Measurements from ENCODE around the gene PHF24. TPM values are rescaled to one million over a fixed set of nuclear protein-coding genes. Genes with fewer than 3 reads are reported as not detected.

PHF24 gene
- total and polyA plus RNA-seq, 2 of the 13 experiments (the other 11 are each of a cell fraction or from before 2014, with no cell fraction given), result 0.05 TPM; not detected in 1

DNA sequence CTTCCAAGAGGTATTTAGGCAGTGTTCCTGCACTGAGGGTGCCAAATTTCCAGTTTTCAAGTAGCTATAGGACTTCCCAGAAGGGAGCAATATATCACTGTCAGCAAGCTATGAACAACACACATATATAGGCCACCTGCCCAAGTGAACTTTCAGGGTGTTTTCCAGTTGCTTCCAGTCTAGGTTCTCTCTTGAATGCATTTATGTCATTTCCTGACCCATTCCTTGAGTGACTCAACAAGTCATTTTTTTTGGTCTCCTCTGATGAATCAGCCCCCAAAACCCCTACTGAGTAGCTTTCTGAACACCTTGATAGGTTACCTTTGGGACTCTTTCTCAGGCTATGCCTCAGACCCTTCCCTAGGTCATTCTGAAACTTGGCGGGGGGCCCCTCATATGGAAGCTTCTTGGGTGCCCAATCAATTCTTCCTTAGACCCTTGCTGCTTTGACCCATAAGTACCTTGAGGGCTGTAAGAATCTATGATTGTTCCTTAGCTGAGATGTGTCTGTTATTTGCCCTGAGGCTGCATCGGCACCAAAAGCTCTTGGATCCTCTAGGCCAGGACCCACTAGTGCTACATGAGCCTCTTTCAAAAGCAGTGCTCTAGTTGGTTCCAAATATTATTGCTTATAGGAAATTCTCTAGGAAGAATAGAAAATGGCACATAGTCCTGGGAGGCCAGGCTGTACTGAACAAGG is 43.9 kb downstream of the PHF24 start (continued):
- TF ChIP-seq, protein P1, sequence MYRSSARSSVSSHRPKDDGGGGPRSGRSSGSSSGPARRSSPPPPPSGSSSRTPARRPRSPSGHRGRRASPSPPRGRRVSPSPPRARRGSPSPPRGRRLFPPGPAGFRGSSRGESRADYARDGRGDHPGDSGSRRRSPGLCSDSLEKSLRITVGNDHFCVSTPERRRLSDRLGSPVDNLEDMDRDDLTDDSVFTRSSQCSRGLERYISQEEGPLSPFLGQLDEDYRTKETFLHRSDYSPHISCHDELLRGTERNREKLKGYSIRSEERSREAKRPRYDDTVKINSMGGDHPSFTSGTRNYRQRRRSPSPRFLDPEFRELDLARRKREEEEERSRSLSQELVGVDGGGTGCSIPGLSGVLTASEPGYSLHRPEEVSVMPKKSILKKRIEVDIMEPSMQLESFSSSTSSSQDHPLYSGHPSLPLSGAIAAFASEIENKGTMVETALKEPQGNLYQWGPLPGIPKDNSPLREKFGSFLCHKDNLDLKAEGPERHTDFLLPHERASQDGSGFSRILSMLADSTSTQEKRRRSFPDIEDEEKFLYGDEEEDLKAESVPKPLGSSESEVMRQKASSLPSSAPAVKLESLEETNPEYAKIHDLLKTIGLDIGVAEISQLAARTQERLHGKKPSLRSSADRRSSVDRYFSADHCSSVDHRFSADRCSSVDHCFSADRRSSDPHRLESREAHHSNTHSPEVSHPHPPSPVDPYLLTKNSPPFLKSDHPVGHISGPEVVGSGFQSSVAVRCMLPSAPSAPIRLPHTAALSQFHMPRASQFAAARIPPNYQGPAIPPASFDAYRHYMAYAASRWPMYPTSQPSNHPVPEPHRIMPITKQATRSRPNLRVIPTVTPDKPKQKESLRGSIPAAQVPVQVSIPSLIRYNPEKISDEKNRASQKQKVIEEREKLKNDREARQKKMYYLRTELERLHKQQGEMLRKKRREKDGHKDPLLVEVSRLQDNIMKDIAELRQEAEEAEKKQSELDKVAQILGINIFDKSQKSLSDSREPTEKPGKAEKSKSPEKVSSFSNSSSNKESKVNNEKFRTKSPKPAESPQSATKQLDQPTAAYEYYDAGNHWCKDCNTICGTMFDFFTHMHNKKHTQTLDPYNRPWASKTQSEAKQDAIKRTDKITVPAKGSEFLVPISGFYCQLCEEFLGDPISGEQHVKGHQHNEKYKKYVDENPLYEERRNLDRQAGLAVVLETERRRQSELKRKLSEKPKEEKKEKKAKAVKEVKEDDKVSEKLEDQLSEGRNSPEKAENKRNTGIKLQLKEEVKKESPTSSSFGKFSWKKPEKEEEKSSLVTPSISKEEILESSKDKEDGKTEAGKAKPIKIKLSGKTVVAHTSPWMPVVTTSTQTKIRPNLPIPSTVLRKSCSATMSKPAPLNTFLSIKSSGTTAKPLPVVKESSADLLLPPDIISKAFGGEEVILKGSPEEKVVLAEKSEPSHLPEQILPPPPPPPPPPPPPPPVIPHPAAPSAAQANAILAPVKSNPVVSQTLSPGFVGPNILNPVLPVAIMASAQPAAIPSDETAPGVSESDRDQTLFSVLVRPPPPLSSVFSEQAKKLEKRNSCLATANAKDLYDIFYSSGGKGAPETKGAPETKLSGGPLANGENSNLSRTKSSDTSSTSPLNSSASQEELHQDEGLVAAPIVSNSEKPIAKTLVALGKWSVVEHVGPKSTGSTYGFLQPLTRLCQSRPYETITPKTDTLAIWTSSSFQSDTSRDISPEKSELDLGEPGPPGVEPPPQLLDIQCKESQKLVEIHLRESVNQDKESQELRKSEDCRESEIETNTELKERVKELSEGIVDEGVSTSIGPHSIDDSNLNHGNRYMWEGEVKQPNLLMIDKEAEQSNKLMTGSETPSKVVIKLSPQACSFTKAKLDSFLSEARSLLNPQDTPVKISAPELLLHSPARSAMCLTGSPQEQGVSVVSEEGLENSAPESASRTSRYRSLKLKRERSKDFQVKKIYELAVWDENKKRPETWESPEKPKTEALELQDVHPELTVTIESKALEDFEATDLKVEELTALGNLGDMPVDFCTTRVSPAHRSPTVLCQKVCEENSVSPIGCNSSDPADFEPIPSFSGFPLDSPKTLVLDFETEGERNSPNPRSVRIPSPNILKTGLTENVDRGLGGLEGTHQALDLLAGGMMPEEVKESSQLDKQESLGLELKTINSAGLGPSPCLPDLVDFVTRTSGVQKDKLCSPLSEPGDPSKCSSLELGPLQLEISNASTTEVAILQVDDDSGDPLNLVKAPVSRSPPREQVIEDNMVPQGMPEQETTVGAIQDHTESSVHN (CRISPR knock-in tag; IDR thresholded peaks at IDR 0.05), result no peak
- TF ChIP-seq ZMAT3 (CRISPR knock-in tag; conservative IDR thresholded peaks at IDR 0.05) (no peak), THAP11 (CRISPR knock-in tag; IDR thresholded peaks at IDR 0.05) (no peak), ZNF143 (CRISPR knock-in tag; IDR thresholded peaks at IDR 0.05) (no peak), ADNP (CRISPR knock-in tag; IDR thresholded peaks at IDR 0.05) (no peak)
